ENCODE measurements around the gene MCU. TPM values are rescaled to one million over a fixed set of nuclear protein-coding genes. Genes with fewer than 3 reads are reported as not detected.
"Not testable (repeated sequence)": the region's sequence is repeated elsewhere in the genome, so short reads cannot be mapped to it uniquely, and the experiment has no call there.

The MCU gene
- total RNA-seq, 1 donor from 2014 or later, result 95.0 TPM

DNA sequence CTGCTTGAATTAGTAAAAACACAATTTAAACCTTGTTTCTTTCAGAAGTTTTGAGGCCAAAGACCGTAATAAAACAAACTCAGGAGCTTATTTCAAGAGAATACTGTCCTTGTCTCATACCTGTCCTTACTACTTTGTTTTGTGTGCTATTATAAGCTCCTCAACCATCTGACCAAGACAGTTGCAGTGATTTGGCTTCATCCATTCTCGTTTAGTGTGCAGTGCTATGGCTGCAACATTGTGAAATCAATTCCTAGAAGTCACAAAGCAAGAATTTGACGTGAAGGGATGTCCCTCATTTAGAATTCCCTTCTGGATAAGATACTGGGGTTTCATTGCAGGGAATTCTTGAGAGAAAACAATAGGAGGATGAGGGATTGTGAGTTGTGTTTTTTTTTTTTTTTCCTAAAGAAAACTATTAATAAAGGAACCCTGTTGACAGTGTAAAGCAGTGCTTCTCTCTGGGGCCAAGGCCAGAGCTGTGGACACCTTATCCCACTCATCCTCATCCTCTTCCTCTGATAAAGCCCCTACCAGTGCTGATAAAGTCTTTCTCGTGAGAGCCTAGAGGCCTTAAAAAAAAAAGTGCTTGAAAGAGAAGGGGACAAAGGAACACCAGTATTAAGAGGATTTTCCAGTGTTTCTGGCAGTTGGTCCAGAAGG, 201.3 kb downstream of the MCU start, which contains the start of gene OIT3:
Gene OIT3, plus strand, starts transcription at position 604 of the 663 bp plus-strand sequence. CDS start 60 bp downstream, outside the sequence.
- no peaks in the 10 kb centered on the region for H3K27me3 ChIP-seq (ENCODE audit: control insufficient read depth in 3 of 3, insufficient read depth in 3 of 3, low read length in 3 of 3)
- no peaks in the 10 kb centered on the region for H3K9me3 ChIP-seq (ENCODE audit: control insufficient read depth in 3 of 3, low read length in 3 of 3)
- H3K36me3 ChIP-seq (ENCODE audit: control insufficient read depth in 3 of 3, insufficient read depth in 3 of 3, low read length in 3 of 3), result peaks cover 0 to 5% (median 5%) of the 10 kb centered on the region in 3 donors
- no peak within 1 kb of the TSS for H3K4me3 ChIP-seq (ENCODE audit: low read length in 3 of 3)
- H3K4me1 ChIP-seq (ENCODE audit: control insufficient read depth in 3 of 3, insufficient read depth in 3 of 3, low read length in 3 of 3), result no peaks in the 10 kb centered on the region
- no peak within 1 kb of the TSS for H3K27ac ChIP-seq (ENCODE audit: low read depth, low read length)
- H3K9ac ChIP-seq (ENCODE audit: low read depth in 1 of 3, low read length in 3 of 3), result no peak within 1 kb of the TSS

- Histone ChIP-seq H3K4me1 (ENCODE audit: control insufficient read depth in 3 of 3, insufficient read depth in 3 of 3, low read length in 3 of 3) (no peaks in the 10 kb centered on the region), H3K27me3 (ENCODE audit: control insufficient read depth in 3 of 3, insufficient read depth in 3 of 3, low read length in 3 of 3) (no peaks in the 10 kb centered on the region), H3K9me3 (ENCODE audit: control insufficient read depth in 3 of 3, low read length in 3 of 3) (no peaks in the 10 kb centered on the region), H3K9ac (ENCODE audit: low read depth in 1 of 3, low read length in 3 of 3) (no peak overlapping the region), H3K4me3 (ENCODE audit: low read length in 3 of 3) (no peak overlapping the region), H3K27ac (ENCODE audit: low read depth, low read length) (no peak overlapping the region), H3K36me3 (ENCODE audit: control insufficient read depth in 3 of 3, insufficient read depth in 3 of 3, low read length in 3 of 3) (no peaks in the 10 kb centered on the region)
Observed at GRCh38 chr10:72895236-72895850, 203.4 kb downstream of the MCU start.

DNA sequence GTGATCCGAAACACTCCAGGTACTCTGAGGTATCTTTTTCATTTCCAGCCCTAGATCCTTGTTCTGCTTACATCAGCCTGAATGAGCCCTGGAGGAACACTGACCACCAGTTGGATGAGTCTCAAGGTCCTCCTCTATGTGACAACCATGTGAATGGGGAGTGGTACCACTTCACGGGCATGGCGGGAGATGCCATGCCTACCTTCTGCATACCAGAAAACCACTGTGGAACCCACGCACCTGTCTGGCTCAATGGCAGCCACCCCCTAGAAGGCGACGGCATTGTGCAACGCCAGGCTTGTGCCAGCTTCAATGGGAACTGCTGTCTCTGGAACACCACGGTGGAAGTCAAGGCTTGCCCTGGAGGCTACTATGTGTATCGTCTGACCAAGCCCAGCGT, 206.7 kb downstream of the MCU start:
- H3K9me3 ChIP-seq (ENCODE audit: control insufficient read depth in 3 of 3, low read length in 3 of 3), result no peaks in the 10 kb centered on the region
- no peaks in the 10 kb centered on the region for H3K4me1 ChIP-seq (ENCODE audit: control insufficient read depth in 3 of 3, insufficient read depth in 3 of 3, low read length in 3 of 3)
- H3K4me3 ChIP-seq (ENCODE audit: low read length in 3 of 3), result no peak overlapping the region
- H3K27ac ChIP-seq (ENCODE audit: low read depth, low read length), result no peak overlapping the region
- H3K27me3 ChIP-seq (ENCODE audit: control insufficient read depth in 3 of 3, insufficient read depth in 3 of 3, low read length in 3 of 3), result no peaks in the 10 kb centered on the region
- H3K9ac ChIP-seq (ENCODE audit: low read depth in 1 of 3, low read length in 3 of 3), result no peak overlapping the region
- no peaks in the 10 kb centered on the region for H3K36me3 ChIP-seq (ENCODE audit: control insufficient read depth in 3 of 3, insufficient read depth in 3 of 3, low read length in 3 of 3)

GRCh38 chr10:72899545-72899944, 207.6 kb downstream of the MCU start:
- Histone ChIP-seq H3K9me3 (ENCODE audit: control insufficient read depth in 3 of 3, low read length in 3 of 3) (no peaks in the 10 kb centered on the region), H3K36me3 (ENCODE audit: control insufficient read depth in 3 of 3, insufficient read depth in 3 of 3, low read length in 3 of 3) (no peaks in the 10 kb centered on the region), H3K27ac (ENCODE audit: low read depth, low read length) (no peak overlapping the region), H3K4me1 (ENCODE audit: control insufficient read depth in 3 of 3, insufficient read depth in 3 of 3, low read length in 3 of 3) (no peaks in the 10 kb centered on the region), H3K9ac (ENCODE audit: low read depth in 1 of 3, low read length in 3 of 3) (no peak overlapping the region), H3K27me3 (ENCODE audit: control insufficient read depth in 3 of 3, insufficient read depth in 3 of 3, low read length in 3 of 3) (no peaks in the 10 kb centered on the region), H3K4me3 (ENCODE audit: low read length in 3 of 3) (no peak overlapping the region)

DNA sequence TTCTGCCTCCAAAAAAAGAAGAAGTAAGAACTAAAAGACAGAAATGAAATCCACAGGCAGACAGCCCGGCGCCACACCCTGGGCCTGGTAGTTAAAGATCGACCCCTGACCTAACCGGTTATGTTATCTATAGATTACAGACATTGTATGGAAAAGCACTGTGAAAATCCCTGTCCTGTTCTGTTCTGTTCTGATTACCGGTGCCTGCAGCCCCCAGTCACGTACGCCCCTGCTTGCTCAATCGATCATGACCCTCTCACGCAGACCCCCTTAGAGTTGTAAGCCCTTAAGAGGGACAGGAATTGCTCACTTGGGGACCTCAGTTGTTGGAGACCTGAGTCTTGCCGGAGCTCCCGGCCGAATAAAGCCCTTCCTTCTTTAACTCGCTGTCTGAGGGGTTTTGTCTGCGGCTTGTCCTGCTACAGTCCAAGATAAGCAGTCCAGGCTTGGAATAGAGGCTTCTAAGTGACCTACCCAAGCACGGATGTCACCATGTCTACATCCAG, 212.1 kb downstream of the MCU start:
- H3K4me3 ChIP-seq (ENCODE audit: low read length in 3 of 3); H3K27ac ChIP-seq (ENCODE audit: low read depth, low read length); H3K27me3 ChIP-seq (ENCODE audit: control insufficient read depth in 3 of 3, insufficient read depth in 3 of 3, low read length in 3 of 3); H3K9ac ChIP-seq (ENCODE audit: low read depth in 1 of 3, low read length in 3 of 3); H3K9me3 ChIP-seq (ENCODE audit: control insufficient read depth in 3 of 3, low read length in 3 of 3); H3K4me1 ChIP-seq (ENCODE audit: control insufficient read depth in 3 of 3, insufficient read depth in 3 of 3, low read length in 3 of 3); H3K36me3 ChIP-seq (ENCODE audit: control insufficient read depth in 3 of 3, insufficient read depth in 3 of 3, low read length in 3 of 3): not testable (repeated sequence)

DNA sequence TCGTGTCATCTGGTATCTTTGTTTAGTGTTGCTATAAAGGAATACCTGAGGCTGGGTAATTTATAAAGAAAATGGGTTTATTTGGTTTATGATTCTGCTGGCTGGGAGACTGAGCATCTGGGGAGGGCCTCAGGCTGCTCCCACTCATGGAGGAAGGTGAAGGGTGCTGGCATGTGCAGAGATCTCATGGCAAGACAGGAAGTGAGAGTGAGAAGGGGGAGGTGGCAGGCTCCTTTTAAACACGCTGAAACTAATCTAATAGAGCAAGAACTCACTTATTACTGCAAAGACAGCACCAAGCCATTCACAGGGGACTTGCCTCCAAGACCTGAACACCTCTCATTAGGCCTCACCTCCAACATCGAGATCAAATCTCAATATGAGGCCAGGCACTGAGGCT, 212.9 kb downstream of the MCU start:
- Histone ChIP-seq H3K4me3 (ENCODE audit: low read length in 3 of 3) (no peak overlapping the region), H3K36me3 (ENCODE audit: control insufficient read depth in 3 of 3, insufficient read depth in 3 of 3, low read length in 3 of 3) (no peaks in the 10 kb centered on the region), H3K4me1 (ENCODE audit: control insufficient read depth in 3 of 3, insufficient read depth in 3 of 3, low read length in 3 of 3) (no peaks in the 10 kb centered on the region), H3K9ac (ENCODE audit: low read depth in 1 of 3, low read length in 3 of 3) (no peak overlapping the region), H3K27me3 (ENCODE audit: control insufficient read depth in 3 of 3, insufficient read depth in 3 of 3, low read length in 3 of 3) (no peaks in the 10 kb centered on the region), H3K27ac (ENCODE audit: low read depth, low read length) (no peak overlapping the region), H3K9me3 (ENCODE audit: control insufficient read depth in 3 of 3, low read length in 3 of 3) (no peaks in the 10 kb centered on the region)

DNA sequence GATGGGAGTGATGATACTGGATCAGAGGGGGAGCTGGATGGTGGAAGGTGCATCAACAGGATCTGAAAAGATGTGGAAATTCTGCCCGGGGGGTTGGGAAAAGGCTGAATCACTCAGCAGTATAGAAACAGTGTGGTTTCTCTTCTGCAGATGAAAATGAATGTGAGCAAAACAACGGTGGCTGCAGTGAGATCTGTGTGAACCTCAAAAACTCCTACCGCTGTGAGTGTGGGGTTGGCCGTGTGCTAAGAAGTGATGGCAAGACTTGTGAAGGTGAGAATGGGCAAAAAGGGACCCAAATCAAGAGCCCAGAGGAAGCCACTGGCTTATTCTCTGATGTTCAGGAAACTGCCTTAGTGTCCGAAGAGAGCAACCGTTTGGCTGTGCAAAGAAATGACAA, 214.5 kb downstream of the MCU start:
- Histone ChIP-seq H3K36me3 (ENCODE audit: control insufficient read depth in 3 of 3, insufficient read depth in 3 of 3, low read length in 3 of 3) (no peaks in the 10 kb centered on the region), H3K4me1 (ENCODE audit: control insufficient read depth in 3 of 3, insufficient read depth in 3 of 3, low read length in 3 of 3) (no peaks in the 10 kb centered on the region), H3K9me3 (ENCODE audit: control insufficient read depth in 3 of 3, low read length in 3 of 3) (no peaks in the 10 kb centered on the region), H3K27ac (ENCODE audit: low read depth, low read length) (no peak overlapping the region), H3K4me3 (ENCODE audit: low read length in 3 of 3) (no peak overlapping the region), H3K9ac (ENCODE audit: low read depth in 1 of 3, low read length in 3 of 3) (no peak overlapping the region), H3K27me3 (ENCODE audit: control insufficient read depth in 3 of 3, insufficient read depth in 3 of 3, low read length in 3 of 3) (no peaks in the 10 kb centered on the region)

- no peak overlapping the region for H3K9ac ChIP-seq (ENCODE audit: low read depth in 1 of 3, low read length in 3 of 3)
- no peak overlapping the region for H3K27ac ChIP-seq (ENCODE audit: low read depth, low read length)
- H3K27me3 ChIP-seq (ENCODE audit: control insufficient read depth in 3 of 3, insufficient read depth in 3 of 3, low read length in 3 of 3), result no peaks in the 10 kb centered on the region
- H3K4me3 ChIP-seq (ENCODE audit: low read length in 3 of 3), result no peak overlapping the region
- H3K4me1 ChIP-seq (ENCODE audit: control insufficient read depth in 3 of 3, insufficient read depth in 3 of 3, low read length in 3 of 3), result no peaks in the 10 kb centered on the region
- no peaks in the 10 kb centered on the region for H3K9me3 ChIP-seq (ENCODE audit: control insufficient read depth in 3 of 3, low read length in 3 of 3)
- H3K36me3 ChIP-seq (ENCODE audit: control insufficient read depth in 3 of 3, insufficient read depth in 3 of 3, low read length in 3 of 3), result no peaks in the 10 kb centered on the region
Observed at GRCh38 chr10:72910705-72911104, 218.8 kb downstream of the MCU start.

DNA sequence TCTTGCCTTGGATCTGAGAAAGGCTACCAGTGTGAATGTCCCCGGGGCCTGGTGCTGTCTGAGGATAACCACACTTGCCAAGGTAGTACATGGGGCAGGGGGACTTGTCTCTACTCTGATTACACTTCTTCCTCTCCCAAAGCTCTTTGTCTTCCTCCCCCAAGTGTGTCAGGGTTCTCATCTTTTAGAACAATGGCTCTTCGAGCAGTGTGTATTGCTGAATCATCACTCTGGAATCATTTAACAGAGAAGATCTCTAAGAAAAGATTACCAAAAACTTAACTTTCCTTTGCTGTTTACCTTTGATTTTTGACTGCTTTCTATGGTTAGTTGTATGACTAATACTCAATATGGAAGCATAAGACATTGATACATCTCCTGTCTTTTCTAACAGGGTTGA, 219.8 kb downstream of the MCU start:
- H3K9ac ChIP-seq (ENCODE audit: low read depth in 1 of 3, low read length in 3 of 3), result no peak overlapping the region
- no peaks in the 10 kb centered on the region for H3K27me3 ChIP-seq (ENCODE audit: control insufficient read depth in 3 of 3, insufficient read depth in 3 of 3, low read length in 3 of 3)
- no peak overlapping the region for H3K27ac ChIP-seq (ENCODE audit: low read depth, low read length)
- no peaks in the 10 kb centered on the region for H3K9me3 ChIP-seq (ENCODE audit: control insufficient read depth in 3 of 3, low read length in 3 of 3)
- no peaks in the 10 kb centered on the region for H3K4me1 ChIP-seq (ENCODE audit: control insufficient read depth in 3 of 3, insufficient read depth in 3 of 3, low read length in 3 of 3)
- H3K4me3 ChIP-seq (ENCODE audit: low read length in 3 of 3), result no peak overlapping the region
- H3K36me3 ChIP-seq (ENCODE audit: control insufficient read depth in 3 of 3, insufficient read depth in 3 of 3, low read length in 3 of 3), result no peaks in the 10 kb centered on the region

- Histone ChIP-seq H3K36me3 (ENCODE audit: control insufficient read depth in 3 of 3, insufficient read depth in 3 of 3, low read length in 3 of 3) (no peaks in the 10 kb centered on the region), H3K27ac (ENCODE audit: low read depth, low read length) (no peak overlapping the region), H3K27me3 (ENCODE audit: control insufficient read depth in 3 of 3, insufficient read depth in 3 of 3, low read length in 3 of 3) (no peaks in the 10 kb centered on the region), H3K4me1 (ENCODE audit: control insufficient read depth in 3 of 3, insufficient read depth in 3 of 3, low read length in 3 of 3) (no peaks in the 10 kb centered on the region), H3K4me3 (ENCODE audit: low read length in 3 of 3) (no peak overlapping the region), H3K9ac (ENCODE audit: low read depth in 1 of 3, low read length in 3 of 3) (no peak overlapping the region), H3K9me3 (ENCODE audit: control insufficient read depth in 3 of 3, low read length in 3 of 3) (no peaks in the 10 kb centered on the region)
Observed at GRCh38 chr10:72912736-72913135, 220.8 kb downstream of the MCU start.
